Fibroblast of skin of right quadriceps (primary cell): Measurements from ENCODE around the gene CRBN.

Experiments used
- DNase-seq: peaks from one replicate; pipeline ENCODE4 v3.0.0-alpha.2; 2013

Gene CRBN

DNA sequence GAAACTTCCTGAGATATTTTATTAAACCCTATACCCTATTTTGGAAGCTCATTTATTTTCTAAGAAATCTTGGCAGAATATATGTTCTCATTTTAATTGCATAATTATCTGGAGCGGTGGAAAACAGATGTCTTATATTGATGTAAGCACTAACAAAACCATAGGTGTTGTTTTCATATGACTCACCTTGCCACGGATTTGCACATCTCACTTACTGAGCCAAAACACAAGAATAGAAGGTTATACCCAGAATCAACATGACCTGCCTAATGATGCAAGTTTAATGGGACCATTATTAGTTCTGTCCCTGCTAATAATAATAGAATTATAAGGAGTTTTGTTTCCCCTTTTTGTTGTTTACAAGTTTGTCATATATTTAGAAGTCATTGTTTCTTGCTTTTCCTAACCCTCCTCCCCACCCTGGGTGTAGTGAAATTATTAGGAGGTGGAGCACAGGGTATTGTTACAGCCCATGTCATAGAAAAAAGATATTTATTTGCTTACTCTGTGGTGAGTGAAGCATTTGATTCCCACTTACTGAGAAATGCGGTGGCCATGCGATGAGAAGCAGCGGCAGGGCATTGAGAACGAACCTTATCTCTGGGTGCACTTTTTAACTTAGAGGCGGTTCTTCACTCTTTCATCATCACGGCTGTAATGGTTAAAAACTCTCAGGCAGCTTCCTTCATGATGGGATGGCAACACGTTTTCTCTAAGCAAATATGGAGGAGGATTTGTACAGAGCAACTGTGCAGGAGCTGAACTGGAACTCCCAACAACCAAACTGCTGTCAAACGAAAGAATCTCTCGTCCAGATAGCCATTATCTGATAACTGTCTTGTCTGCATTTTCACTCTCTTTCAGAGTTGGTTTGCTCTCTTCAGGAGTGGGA lies 69.8 kb downstream of the CRBN start:
- DNase-seq = no peak

- DNase-seq = no peak
Measured at GRCh38 chr3:3107858-3108257, 71.6 kb downstream of the CRBN start.

- DNase-seq = no peak
Measured at GRCh38 chr3:3107181-3107580, 72.3 kb downstream of the CRBN start.

DNA sequence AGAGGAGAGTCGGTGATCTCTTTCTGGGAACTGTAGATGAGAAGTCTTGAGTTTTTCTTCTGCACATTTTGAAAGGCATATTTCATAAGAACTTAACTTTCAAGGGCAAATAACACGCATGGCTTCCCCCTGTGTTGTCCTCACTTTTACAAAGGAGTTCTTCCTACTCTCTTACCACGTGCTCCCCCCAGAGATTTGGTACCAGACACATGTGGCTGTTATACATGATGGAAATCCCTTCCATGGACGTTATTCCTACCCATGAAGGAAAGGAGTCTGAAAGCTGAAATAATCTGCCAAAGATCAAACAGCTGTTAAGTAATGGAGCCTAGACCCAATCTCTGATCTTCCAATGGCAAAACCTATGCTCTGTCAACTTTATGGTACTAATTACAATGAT lies 73.7 kb downstream of the CRBN start:
- no peak for DNase-seq

DNA sequence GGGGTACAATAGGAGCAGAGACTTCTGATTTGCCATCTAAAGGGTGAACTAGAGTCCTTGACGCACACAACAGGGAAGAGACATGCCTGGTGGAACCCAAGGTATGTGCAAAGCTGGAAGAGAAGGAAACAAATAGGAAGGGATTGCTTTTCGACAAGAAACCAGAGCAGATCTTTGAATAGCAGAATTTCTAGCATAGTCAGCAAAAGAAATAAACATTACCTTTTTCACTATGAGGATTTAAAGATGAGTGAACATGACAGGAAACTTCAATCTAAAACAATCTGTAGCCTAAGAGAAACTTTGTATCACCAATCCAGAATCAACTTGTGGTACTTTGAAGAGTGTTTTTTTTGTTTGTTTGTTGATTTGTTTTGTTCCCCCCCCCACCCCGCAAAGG lies 74.2 kb downstream of the CRBN start:
- DNase-seq = no peak

- no peak for DNase-seq
Measured at GRCh38 chr3:3102751-3103150, 76.7 kb downstream of the CRBN start.

GRCh38 chr3:3101660-3102458 lies 77.6 kb downstream of the CRBN start:
- no peak for DNase-seq
